ENCODE results near the gene MOB3C. TPM values are rescaled to one million over a fixed set of nuclear protein-coding genes. Genes with fewer than 3 reads are reported as not detected.

The MOB3C gene
- polyA plus RNA-seq, 1 donor (not counting 4 experiments of a cell fraction or from before 2014, with no cell fraction given): 18.4 TPM

- H3K4me1 ChIP-seq (ENCODE audit: control insufficient read depth, extremely low read depth, insufficient read depth, low read length): no peaks in the 10 kb centered on the region
- H3K79me2 ChIP-seq (ENCODE audit: control insufficient read depth, insufficient read depth, low read length): peaks cover 7% of the 10 kb centered on the region
- H3K9ac ChIP-seq (ENCODE audit: control insufficient read depth, extremely low read depth, insufficient read depth, low read length): no peak overlapping the region
- H3K36me3 ChIP-seq (ENCODE audit: control insufficient read depth in 2 of 2, extremely low read depth in 1 of 2, insufficient read depth in 2 of 2, low read length in 2 of 2): peaks cover 20 to 25% of the 10 kb centered on the region in 2 experiments
- no peak for FAIRE-seq
- no peaks in the 10 kb centered on the region for H3K9me1 ChIP-seq (ENCODE audit: control insufficient read depth, extremely low read depth, insufficient read depth, low read length)
- H3K27ac ChIP-seq (ENCODE audit: control insufficient read depth, insufficient read depth, low read length): no peak overlapping the region
- H4K20me1 ChIP-seq (ENCODE audit: control insufficient read depth, extremely low read depth, insufficient read depth, low read length): no peaks in the 10 kb centered on the region
- no peak overlapping the region for H2AFZ ChIP-seq (ENCODE audit: control insufficient read depth, low read length)
- dilution Hi-C loops (cut with MboI; ENCODE audit: extremely low pct_ligation_motif_present, low sequenced_read_pairs): no loop called here
- no peaks in the 10 kb centered on the region for H3K9me3 ChIP-seq (ENCODE audit: control insufficient read depth, low read depth, low read length)
- H3K4me2 ChIP-seq (ENCODE audit: control insufficient read depth, extremely low read depth, insufficient read depth, low read depth, low read length): no peak overlapping the region
- H3K27me3 ChIP-seq (ENCODE audit: control insufficient read depth, extremely low read depth, insufficient read depth, low read length): no peaks in the 10 kb centered on the region
- DNase-seq (ENCODE audit: low read depth, low spot score): no peak
- H3K4me3 ChIP-seq (ENCODE audit: control insufficient read depth in 2 of 3, extremely low read depth in 1 of 3, insufficient read depth in 2 of 3, low read depth in 1 of 3, low read length in 3 of 3): no peak overlapping the region
- no peak for TF ChIP-seq CTCF (optimal IDR thresholded peaks at IDR 0.05 in 1 of 3, IDR thresholded peaks at IDR 0.05 in 1 of 3, conservative IDR thresholded peaks at IDR 0.05 in 1 of 3; ENCODE audit: extremely low read depth in 1 of 3, insufficient read depth in 2 of 3, low read length in 3 of 3)
- TF ChIP-seq EZH2 (IDR thresholded peaks at IDR 0.05; ENCODE audit: low read length): no peak
Observed at GRCh38 chr1:46594063-46594462, 22.5 kb downstream of the MOB3C start.

GRCh38 chr1:46592823-46593222 lies 23.8 kb downstream of the MOB3C start:
- H3K36me3 ChIP-seq (ENCODE audit: control insufficient read depth in 2 of 2, extremely low read depth in 1 of 2, insufficient read depth in 2 of 2, low read length in 2 of 2): peaks cover 23 to 28% of the 10 kb centered on the region in 2 experiments
- dilution Hi-C loops (cut with MboI; ENCODE audit: extremely low pct_ligation_motif_present, low sequenced_read_pairs): no loop called here
- FAIRE-seq: no peak

More at GRCh38 chr1:46592823-46593222, 23.8 kb downstream of the MOB3C start:
- no peak overlapping the region for H3K27ac ChIP-seq (ENCODE audit: control insufficient read depth, insufficient read depth, low read length)
- no peaks in the 10 kb centered on the region for H3K4me1 ChIP-seq (ENCODE audit: control insufficient read depth, extremely low read depth, insufficient read depth, low read length)
- H3K79me2 ChIP-seq (ENCODE audit: control insufficient read depth, insufficient read depth, low read length): no peaks in the 10 kb centered on the region
- TF ChIP-seq CTCF (optimal IDR thresholded peaks at IDR 0.05 in 1 of 3, IDR thresholded peaks at IDR 0.05 in 1 of 3, conservative IDR thresholded peaks at IDR 0.05 in 1 of 3; ENCODE audit: extremely low read depth in 1 of 3, insufficient read depth in 2 of 3, low read length in 3 of 3) (no peak), EZH2 (IDR thresholded peaks at IDR 0.05; ENCODE audit: low read length) (no peak)
- DNase-seq (ENCODE audit: low read depth, low spot score): no peak
- no peaks in the 10 kb centered on the region for H4K20me1 ChIP-seq (ENCODE audit: control insufficient read depth, extremely low read depth, insufficient read depth, low read length)
- H3K27me3 ChIP-seq (ENCODE audit: control insufficient read depth, extremely low read depth, insufficient read depth, low read length): no peaks in the 10 kb centered on the region
- no peak overlapping the region for H3K9ac ChIP-seq (ENCODE audit: control insufficient read depth, extremely low read depth, insufficient read depth, low read length)
- H3K4me3 ChIP-seq (ENCODE audit: control insufficient read depth in 2 of 3, extremely low read depth in 1 of 3, insufficient read depth in 2 of 3, low read depth in 1 of 3, low read length in 3 of 3): no peak overlapping the region
- H2AFZ ChIP-seq (ENCODE audit: control insufficient read depth, low read length): no peak overlapping the region
- H3K4me2 ChIP-seq (ENCODE audit: control insufficient read depth, extremely low read depth, insufficient read depth, low read depth, low read length): no peak overlapping the region
- H3K9me3 ChIP-seq (ENCODE audit: control insufficient read depth, low read depth, low read length): no peaks in the 10 kb centered on the region
- H3K9me1 ChIP-seq (ENCODE audit: control insufficient read depth, extremely low read depth, insufficient read depth, low read length): no peaks in the 10 kb centered on the region
